CD4-positive, alpha-beta T cell treated with Interferon alpha-2 for 1 hour (primary cell): ENCODE results near the gene THEMIS.
"Not testable (repeated sequence)": the region's sequence is repeated elsewhere in the genome, so short reads cannot be mapped to it uniquely, and the experiment has no call there.

Experiments used
- DNase-seq, 2 donors: peaks; one replicate each; pipeline ENCODE4 v3.0.0-alpha.2; 2020 to 2022

The THEMIS gene

GRCh38 chr6:127791779-127792528 is 108.9 kb downstream of the THEMIS start:
- no peak for DNase-seq

- no peak for DNase-seq
These were observed 110.3 kb downstream of the THEMIS start for GRCh38 chr6:127790571-127790970.

- no peak for DNase-seq
These were observed 114.7 kb downstream of the THEMIS start for GRCh38 chr6:127786109-127786508.

GRCh38 chr6:127784468-127784867 is 116.4 kb downstream of the THEMIS start:
- DNase-seq = no peak

- not testable (repeated sequence) for DNase-seq
These were observed 119.1 kb downstream of the THEMIS start for GRCh38 chr6:127781636-127782272.

GRCh38 chr6:127776320-127776719 is 124.5 kb downstream of the THEMIS start:
- no peak for DNase-seq

- no peak for DNase-seq
These were observed 125.5 kb downstream of the THEMIS start for GRCh38 chr6:127775371-127775770.

- no peak for DNase-seq
These were observed 132.1 kb downstream of the THEMIS start for GRCh38 chr6:127768745-127769144.

- DNase-seq = no peak
These were observed 132.6 kb downstream of the THEMIS start for GRCh38 chr6:127768223-127768622.

- no peak for DNase-seq
These were observed 134.9 kb downstream of the THEMIS start for GRCh38 chr6:127765949-127766348.

- DNase-seq = peak in 1 of 2 donors; percentile 10
These were observed 138.6 kb downstream of the THEMIS start for GRCh38 chr6:127762284-127762683.

- DNase-seq = no peak
These were observed 139.8 kb downstream of the THEMIS start for GRCh38 chr6:127761084-127761483.

GRCh38 chr6:127749095-127749494 is 151.8 kb downstream of the THEMIS start:
- DNase-seq = no peak

GRCh38 chr6:127748290-127748689 is 152.6 kb downstream of the THEMIS start:
- no peak for DNase-seq

GRCh38 chr6:127738423-127738822 is 162.4 kb downstream of the THEMIS start:
- no peak for DNase-seq

GRCh38 chr6:127737768-127738167 is 163.1 kb downstream of the THEMIS start:
- DNase-seq = no peak

GRCh38 chr6:127737009-127737486 is 163.8 kb downstream of the THEMIS start:
- peak; percentile 16 to 77 for DNase-seq

GRCh38 chr6:127732927-127733326 is 167.9 kb downstream of the THEMIS start:
- no peak for DNase-seq

GRCh38 chr6:127727260-127727953 is 173.5 kb downstream of the THEMIS start:
- no peak for DNase-seq

GRCh38 chr6:127725821-127726220 is 175.0 kb downstream of the THEMIS start:
- DNase-seq = no peak

- DNase-seq = no peak
These were observed 182.2 kb downstream of the THEMIS start for GRCh38 chr6:127718694-127719093.

GRCh38 chr6:127717384-127717783 is 183.5 kb downstream of the THEMIS start:
- no peak for DNase-seq

- no peak for DNase-seq
These were observed 184.4 kb downstream of the THEMIS start for GRCh38 chr6:127716465-127716864.

- no peak for DNase-seq
These were observed 190.2 kb downstream of the THEMIS start for GRCh38 chr6:127710668-127711067.
